Activated CD4-positive, alpha-beta T cell treated with anti-CD3 and anti-CD28 coated beads, Interleukin-2, amount 50 U/mL, for 16 hours (primary cell): Measurements from ENCODE around the gene LEP.

ENCODE experiments used
- DNase-seq: peaks from one replicate; pipeline ENCODE4 v3.0.0-alpha.2; 2020

Gene LEP

DNA sequence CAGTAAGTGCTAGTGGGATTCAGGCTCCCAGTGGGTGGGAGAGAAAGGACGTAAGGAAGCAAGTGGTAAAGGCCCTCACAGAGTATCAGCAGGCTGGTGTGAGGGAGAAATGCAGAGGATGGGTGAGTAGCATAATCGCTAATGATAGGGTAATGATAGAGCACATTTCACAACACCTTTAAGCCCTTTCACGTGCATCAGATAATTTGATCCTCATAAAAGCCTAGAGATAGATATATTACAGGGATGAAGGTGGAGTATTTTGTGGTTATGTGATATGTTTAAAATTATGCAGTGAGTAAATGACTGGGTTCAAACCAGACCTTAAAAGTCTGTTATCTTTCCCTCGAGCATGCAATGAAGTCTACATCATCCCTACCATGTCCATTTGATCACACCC lies 10.3 kb downstream of the LEP start:
- no peak for DNase-seq

DNA sequence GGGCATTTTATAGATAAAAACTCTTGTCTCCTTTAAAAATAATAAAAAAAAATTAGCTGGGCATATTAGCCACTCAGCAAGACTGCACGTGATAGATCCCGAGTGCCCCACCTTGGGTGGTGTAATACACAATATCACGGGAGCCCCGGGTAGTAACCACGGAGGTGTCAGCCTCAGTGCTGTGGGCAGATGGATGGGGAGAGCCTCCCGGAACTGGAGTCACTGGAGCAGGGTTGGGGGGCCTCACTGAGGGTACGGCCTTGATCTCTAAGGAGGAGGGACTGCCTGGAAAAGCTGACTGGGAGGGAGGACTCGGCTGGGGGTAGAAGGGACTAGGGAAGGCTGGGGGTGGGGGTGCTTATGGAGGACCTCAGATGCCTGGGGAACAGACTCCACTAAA lies 12.6 kb downstream of the LEP start:
- no peak for DNase-seq

DNA sequence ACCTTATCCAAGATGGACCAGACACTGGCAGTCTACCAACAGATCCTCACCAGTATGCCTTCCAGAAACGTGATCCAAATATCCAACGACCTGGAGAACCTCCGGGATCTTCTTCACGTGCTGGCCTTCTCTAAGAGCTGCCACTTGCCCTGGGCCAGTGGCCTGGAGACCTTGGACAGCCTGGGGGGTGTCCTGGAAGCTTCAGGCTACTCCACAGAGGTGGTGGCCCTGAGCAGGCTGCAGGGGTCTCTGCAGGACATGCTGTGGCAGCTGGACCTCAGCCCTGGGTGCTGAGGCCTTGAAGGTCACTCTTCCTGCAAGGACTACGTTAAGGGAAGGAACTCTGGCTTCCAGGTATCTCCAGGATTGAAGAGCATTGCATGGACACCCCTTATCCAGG lies 13.4 kb downstream of the LEP start:
- no peak for DNase-seq

DNA sequence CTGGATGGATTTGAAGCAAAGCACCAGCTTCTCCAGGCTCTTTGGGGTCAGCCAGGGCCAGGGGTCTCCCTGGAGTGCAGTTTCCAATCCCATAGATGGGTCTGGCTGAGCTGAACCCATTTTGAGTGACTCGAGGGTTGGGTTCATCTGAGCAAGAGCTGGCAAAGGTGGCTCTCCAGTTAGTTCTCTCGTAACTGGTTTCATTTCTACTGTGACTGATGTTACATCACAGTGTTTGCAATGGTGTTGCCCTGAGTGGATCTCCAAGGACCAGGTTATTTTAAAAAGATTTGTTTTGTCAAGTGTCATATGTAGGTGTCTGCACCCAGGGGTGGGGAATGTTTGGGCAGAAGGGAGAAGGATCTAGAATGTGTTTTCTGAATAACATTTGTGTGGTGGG lies 14.2 kb downstream of the LEP start:
- DNase-seq = no peak

DNA sequence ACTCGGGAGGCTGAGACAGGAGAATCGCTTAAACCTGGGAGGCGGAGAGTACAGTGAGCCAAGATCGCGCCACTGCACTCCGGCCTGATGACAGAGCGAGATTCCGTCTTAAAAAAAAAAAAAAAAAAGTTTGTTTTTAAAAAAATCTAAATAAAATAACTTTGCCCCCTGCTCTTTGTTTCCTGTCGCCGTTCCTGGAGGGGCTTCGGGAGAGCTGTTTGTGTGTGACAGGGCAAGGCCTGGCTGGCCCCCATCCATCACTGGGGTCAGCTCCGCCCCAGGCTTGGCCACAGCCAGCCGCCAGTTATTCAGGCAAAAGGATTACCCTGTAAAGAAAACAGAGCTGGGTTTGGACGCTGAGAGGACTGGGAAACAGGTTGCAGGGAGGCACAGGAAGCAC lies 16.4 kb downstream of the LEP start:
- DNase-seq = no peak

DNA sequence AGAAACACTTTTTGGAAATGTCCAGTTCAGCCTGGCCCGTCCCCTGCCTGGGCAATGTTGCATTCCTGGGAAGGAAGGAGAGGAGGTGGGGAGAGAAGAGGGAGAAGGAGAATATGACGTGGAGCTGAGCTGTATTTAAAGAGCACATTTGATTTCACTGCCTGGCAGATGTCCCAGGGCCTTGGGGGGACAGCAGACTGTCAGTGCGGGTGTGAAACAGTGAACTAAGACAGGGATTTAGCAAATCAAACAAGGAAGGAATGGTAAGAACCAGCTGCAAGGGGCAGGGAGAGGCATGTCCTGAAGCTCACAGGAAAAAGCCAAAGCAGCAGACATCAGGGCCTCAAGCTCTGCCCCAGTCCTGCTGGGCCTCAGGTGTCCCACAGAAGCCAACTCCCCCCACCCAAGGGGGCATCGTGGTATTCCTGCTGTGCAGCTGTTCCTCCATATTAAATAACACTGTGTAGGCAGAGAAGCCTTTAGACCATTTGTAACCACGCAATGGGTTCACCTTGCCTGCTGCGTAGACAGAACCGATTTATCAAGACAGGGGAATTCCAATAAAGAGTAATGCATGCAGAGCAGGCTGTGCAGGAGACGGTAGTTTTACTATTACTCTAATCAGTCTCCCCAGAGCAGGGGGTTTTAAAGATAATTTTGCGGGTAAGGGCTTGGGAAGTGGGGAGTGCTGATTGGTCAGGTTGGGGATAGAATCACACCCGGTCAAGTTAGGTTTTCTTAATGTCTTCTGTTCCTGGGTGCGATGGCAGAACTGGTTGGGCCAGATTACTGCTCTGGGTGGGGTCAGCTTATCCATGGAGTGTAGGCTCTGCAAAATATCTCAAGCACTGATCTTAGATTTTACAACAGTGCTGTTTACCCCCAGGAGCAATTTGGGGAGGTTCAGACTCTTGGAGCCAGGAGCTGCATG lies 18.3 kb downstream of the LEP start:
- no peak for DNase-seq

DNA sequence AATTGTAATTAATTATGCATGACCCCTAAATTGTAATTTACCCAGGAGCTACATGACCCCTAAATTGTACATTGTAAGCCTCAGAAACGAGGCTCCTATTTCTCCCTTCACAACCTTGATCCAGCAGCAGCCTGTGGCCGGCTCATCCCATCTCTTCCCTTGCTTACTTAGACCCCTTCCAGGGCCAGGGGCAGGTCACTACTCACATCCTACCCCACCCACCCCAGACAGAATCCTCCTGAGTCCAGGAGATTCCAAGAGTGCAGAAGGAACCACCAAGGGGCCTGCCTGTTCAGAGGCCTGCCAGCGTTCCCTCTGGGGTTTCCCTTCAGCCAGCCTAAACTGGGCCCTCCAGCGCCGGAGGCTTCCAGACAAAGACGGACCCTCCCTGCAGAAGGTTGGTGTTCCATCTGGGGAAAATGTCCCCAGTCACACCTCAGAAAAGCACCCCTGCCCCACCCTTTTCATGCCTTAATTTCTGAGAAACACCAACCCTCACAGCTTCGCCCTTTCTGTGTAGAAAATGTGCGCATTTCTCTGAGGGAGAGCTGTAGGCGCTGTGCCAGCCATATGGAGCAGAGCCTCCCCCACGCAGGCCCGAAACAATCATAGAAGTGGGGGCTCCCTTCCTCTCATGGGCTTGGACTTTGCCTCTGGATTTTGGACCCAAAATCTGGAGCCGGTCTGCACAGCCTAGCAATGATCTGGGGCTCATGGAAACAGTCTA lies 19.2 kb downstream of the LEP start:
- DNase-seq = no peak

DNA sequence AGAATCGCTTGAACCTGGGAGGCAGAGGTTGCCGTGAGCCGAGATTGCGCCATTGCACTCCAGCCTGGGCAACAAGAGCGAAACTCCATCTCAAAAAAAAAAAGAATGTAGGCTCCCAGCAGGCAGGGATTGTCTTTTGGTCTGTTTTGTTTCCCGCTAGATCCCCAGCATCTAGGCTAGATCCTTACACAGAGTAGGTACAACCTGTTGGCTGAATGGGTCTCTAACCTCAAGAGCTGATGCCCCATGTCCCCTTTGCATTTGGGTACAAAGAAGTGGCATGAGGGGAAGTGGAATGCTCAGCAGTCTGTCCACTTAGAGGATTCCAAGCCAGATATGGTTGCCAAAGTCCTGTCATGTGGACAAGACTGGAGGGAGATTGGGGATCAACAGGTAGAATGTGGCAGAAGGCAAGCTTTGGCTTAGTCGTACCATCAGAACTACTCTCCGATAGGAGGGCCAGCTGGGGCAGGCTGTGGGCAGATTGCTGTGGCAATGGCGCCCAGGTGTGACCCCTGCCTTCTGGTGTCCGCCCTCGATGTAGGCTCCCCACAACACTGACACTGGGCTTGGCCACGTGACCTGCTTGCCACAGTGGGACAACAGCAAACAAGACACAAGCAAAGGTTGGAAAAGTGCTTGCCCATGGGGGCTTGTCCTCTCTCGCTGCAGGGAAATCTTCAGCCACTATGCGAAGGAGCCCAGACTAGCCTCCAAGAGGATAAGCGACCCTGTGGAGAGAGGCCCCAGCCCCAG lies 21.4 kb downstream of the LEP start:
- DNase-seq = no peak

DNA sequence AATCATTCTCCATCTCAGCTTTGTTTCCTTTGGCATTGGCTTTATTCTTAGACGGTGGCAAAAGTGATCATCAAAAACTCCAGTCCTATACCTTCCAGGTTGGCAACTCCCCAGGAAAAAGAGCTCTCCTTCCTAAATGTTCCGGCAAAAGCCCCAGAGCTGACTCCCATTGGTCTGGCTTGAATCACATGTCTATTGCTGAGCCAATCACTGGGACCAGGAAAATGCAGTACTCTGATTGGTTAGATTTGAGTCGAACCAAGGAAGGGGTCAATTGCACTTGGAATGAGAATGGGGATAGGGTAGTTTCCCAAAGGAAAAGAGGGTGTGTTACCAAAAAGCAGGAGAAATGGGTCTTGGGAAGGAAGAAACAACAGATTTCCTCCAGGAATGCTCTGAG lies 22.3 kb downstream of the LEP start:
- no peak for DNase-seq

DNA sequence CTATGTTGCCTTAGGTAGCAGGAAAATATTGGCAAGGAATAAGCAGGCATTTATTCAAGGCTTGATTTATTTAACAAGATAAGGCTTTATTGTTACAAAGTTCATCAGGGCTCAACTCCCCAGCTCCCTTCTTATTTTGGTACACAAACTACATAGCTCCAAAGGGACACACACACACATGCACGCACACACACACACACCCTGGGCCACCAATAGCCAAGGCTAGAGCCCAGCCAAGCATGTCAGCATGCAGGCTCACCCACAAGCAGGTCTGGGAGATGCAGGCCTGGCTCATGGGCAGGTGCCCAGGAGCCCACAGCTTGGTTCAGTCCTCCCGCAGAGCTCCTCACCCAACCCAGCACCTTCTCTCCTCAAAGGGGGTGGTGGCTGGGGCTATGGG lies 23.4 kb downstream of the LEP start:
- no peak for DNase-seq

DNA sequence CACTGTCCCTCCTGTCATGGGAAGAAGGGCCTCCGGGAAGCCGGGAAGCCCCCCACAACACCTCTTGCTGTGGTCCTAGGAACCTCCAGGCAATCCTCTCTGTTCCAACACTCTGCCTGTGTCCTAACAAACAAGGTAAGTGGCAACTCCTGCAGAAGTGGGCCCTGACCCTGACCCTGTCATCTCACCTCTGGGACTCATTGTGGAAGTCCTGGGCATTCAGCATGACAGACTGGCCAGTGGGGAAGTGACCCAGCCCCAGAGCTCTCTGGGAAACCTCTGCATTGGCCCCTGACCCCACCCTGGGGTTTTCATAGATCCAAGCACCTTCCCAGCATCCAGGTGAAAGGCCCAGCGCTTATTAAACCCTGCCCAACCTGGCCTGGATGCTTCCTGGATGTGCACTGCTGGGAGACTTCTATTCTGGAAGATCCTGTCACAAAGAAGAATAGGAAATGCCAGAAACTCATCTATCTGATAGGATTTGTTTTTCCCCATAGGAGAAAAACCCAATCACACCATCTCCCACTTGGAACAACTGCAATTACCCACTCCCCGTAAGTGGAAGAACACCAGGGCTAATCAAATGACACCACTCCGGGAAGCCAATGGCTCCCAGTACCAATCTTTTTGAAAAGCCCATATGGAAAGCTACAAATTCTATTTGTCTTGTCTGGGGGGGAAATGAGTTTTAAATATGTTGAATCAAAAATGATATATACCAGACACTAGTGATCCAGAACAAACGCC lies 24.3 kb downstream of the LEP start:
- DNase-seq = no peak

DNA sequence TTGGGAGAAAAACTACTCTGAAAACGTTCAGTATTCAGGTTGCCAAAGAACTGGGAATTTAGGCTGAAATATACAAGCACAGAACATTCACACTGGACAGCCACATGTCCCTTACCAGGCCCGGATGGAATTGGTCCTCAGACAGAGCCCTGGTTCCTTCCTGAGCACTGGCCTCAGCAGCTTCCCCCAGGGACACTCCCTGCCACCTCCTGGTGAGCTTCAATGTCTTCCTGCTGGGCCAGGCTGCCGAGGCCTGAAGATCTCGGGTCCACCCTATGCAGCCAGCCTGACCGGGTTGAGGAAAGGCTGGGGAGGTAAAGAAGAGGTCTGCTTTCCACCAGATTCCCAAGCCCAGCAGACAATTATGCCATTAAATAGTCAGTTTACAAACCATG lies 24.8 kb downstream of the LEP start:
- DNase-seq = no peak

DNA sequence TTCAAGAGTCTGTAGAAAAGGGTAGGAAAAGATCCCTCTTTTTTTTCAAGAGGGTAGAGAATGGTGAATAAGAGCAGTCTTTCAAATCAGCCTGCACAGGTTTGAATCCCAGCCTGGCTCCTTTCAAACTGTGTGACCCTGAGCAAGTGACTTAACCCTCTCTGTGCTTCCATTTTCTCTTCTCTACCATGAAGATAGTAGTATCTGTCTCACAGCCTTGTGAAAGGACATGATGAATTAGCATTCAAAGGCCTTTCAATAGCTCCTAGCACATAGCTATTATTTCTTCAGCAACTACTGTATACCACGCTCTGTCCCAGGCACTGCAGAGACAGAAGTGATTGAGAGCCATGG lies 25.4 kb downstream of the LEP start:
- DNase-seq = no peak

DNA sequence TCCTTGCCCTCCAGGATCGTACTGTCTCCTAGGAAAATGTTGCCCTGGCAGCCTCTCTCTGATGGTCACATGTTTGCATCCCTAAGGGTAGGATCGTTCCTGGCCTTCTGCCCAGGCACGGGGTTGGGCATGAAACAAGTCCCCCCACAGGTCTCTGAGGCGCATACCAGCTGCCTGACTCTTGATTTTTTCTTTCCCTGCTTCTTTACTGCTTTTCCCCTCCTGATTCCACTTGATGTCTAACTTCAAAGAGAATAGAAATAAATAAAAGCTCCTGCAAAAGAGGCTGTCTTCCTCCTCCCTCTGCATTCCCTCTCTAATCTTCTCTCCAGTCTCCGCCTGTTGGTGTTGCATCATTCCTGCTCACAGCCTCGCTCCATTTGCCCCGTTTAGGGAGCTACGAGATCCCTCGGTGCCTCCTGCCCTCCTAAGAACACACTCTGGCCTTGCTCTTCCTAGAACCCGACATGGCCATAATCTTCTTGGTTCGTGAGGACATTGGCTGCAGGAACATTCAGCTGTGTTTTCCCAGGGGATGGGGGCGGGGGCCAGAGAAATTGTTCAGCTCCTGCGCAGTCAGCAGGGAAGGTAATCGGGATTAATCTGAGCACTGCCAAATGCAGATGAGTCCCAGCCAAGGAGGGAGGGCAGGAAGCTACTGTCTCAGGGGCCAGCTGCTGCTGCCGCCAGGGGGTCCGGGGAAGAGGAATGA lies 26.0 kb downstream of the LEP start:
- DNase-seq = no peak

DNA sequence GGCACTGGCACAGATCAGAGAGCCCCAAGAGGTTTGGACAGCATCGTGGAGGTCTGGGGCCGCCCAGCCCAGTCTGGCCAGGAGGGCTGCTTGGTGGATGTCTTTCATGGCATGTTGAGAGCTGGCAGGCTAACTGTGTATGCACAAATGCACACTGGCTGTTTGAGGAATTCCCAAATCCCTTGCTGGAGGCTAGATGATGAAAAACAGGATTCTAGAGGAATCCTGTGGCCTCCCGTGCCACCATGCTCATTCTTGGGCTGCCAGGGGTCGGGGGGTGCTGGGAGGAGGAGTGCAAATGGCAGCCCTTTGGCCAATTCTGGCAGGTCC lies 26.5 kb downstream of the LEP start:
- DNase-seq = no peak

DNA sequence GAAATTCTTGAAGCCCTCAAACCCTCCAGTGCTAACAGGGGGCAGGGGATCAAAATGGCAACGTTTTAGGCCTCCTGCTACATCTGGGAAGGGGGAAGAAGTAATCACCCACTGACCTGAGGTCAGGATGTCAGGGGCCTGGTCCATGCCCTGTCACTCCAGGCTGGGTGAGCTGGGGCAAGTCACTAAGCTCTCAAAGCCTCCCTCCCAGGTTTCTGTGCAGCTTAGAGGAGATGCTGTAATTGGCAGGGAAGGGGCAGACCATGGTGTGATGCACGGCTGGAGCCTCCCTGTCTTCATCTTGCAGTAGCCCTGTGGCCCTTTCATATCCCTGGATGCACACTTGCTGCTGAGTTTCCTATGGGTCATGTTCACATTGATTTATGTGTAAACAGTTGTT lies 27.2 kb downstream of the LEP start:
- DNase-seq = no peak

DNA sequence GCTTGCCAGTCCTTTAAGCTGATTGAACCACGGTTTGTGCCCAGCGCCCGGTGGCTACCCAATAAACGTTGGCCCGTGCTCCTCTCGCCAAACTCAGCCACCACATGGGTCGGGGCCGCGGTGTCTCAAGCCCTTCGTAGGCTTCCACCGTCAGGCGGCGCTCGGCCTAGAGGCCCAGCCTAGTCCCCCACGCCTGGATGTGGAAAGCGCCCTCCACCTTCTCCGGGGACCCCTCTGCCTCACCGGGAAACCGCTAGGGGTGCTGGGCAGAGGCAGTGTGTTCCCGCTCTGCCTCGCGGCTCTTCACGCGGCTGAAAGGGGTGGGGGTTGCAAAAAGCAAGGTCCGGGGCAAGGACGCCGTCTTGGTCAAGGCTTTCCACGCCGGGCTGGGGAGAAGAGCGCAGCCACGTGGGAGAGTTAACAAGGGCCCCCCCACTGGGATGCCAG lies 29.8 kb downstream of the LEP start:
- no peak for DNase-seq

DNA sequence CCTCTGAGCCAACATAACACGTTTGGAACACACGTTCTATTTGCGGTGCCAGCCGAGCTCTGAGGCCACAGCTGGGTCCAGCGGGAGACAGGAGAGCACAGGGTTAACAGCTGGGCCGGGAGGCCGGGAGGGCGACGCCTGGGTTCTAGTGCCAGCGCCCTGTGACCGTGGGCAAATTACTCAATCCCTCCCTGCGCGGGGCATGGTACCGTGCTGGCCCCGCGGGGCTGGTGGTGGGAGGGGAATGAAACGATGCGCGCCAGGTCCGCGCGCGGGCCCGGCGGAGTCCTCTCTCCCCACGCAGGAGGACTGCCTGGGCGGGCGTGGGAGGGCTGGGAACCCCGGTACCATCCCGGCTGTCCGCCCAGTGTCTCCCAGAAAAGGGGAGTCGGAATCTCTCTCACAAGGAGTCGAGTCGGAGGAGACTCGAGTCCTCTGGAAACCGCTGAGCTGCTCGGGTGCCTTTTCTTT lies 30.4 kb downstream of the LEP start:
- no peak for DNase-seq

DNA sequence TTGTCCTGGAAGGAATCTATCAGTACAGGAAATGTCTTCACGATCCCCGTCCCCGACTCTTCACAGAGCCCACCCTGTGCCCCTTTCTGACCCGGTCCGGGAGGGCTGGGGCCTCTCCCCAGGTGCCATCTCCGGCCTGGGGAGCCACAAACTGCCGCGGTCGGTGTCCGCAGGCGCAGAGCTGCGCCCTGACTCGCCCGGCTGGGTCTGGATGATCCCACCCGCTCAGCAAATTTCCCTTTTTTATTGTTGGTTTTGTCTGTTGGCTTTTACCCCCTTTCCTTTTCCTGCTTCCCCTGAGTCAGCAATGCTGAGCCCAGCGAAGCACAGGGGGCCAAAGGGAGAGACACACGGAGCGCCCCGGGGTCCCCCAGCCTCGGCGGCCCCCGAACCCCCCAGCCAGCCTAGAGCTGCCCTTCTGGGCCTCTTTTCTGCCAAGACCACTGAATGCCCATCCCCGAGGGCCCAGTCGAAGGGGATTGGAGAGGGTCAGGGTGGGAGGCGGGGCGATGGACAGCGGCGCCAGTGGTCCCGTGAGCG lies 30.9 kb downstream of the LEP start:
- DNase-seq = no peak

DNA sequence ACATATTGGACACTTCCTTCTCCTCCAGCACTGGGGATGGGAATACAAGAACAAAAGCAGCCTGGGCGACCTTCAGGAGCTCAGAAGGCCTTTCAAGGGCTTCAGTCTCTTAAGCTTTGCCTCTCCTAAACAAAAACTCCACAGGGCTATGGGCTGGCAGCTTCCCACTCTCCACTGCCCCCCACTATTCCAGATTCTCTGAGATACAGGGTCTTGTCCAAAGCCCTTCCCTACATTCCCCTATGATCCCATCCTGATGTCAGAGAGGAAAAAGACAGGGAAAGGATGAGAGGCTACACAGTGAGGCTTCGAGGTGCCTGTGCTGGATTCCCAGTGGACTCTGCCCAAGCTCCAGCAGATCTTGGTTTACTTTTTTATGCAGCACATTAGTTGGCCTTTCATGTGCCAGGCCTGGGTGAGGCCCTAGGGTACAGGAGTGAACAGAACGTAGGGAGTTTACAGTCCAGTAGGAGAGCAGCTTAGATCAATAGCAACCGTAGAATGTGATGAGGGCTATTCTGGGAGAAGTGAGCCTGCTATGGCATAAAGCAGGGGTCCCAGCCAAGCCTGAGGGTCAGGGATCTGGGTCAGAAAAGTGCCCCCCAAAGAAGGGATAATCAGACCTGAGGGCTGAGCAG lies 33.3 kb downstream of the LEP start:
- no peak for DNase-seq

DNA sequence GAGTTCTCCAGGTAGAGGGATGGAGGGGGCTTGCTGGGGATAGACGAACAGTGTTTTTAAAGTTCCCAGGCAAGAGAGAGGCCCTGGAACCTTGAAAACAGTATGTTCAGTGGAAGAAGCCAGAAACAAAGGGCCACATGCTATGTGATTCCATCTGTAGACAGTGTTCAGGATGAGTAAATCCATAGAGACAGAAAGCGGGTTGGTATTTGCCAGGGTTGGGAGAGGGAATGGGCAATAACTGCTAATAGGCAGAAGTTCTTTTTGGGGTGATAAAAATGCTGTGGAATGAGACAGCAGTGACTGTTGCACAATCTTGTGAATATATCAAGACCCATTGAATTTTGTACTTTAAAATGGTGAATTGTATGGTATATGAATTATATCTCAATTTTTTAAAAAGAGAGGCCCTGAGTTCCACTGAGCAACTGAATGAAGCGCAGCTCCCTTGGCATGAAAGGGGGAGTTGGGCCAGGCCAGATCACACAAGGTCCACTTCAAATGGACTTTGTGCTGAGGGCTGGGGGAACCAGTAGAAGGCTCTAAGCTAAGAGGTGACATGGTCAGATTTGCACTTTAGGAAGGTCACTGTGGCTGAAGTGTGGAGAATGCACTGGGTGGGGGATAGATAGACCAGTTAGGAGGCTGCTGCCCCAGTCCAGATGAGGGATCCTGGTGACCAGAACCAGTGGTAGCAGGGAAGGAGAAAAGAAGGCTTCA lies 34.0 kb downstream of the LEP start:
- no peak for DNase-seq
